Measurements from ENCODE around the gene MGLL. TPM values are rescaled to one million over a fixed set of nuclear protein-coding genes. Genes with fewer than 3 reads are reported as not detected.

MGLL gene
- total RNA-seq, 1 experiment from 2014 or later = 95.0 TPM

GRCh38 chr3:127758013-127758412, 64.3 kb downstream of the MGLL start:
- DNase-seq (ENCODE audit: low spot score) = no peak

GRCh38 chr3:127755305-127755681, 67.0 kb downstream of the MGLL start:
- no peak for DNase-seq (ENCODE audit: low spot score)

GRCh38 chr3:127754411-127755304, 67.7 kb downstream of the MGLL start:
- no peak for DNase-seq (ENCODE audit: low spot score)

- DNase-seq (ENCODE audit: low spot score) = no peak
These were observed 68.4 kb downstream of the MGLL start for GRCh38 chr3:127753898-127754410.

DNA sequence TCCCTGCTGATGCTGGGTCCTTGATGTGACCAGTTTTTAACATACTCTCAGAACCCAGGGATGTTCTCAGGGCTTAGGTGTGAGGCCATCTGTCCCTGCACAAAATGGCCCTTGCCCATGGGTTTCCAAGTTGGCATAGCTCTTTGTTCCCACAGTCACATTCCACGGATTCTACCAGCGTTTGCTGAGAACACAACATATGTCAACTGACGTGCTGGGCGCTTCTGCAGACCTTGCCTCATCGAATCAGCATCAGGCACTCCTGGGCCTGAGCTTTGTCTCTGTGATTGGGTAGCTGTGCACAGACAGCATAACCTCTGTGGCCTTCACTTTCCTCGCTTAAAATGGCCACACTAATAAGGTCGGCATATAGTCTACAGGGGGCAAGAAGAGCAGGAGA, 69.0 kb downstream of the MGLL start:
- no peak for DNase-seq (ENCODE audit: low spot score)

GRCh38 chr3:127751782-127752181, 70.5 kb downstream of the MGLL start:
- DNase-seq (ENCODE audit: low spot score) = no peak

DNA sequence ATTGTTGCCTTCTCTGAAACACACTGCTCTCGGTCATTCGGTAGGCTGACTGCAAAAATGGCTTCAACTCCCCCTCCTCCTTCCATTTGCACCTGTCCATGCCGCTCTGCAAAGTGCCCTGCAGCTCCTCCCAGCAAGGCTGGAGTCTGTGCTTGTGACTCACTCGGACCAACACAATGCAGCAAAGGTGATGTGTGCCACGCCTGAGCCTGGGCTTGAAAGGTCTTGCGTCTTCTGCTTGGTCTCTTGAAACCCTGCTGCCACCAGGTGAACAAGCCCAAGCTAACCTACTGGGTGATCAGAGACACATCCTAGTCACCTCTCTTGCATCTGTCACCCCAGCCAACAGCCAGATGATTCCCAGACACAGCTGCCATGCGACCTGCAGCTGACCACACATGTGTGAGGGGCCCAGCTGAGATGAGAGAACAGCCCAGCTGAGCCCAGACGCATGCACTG, 71.1 kb downstream of the MGLL start:
- DNase-seq (ENCODE audit: low spot score) = no peak

GRCh38 chr3:127750226-127751031, 71.9 kb downstream of the MGLL start:
- DNase-seq (ENCODE audit: low spot score) = no peak

DNA sequence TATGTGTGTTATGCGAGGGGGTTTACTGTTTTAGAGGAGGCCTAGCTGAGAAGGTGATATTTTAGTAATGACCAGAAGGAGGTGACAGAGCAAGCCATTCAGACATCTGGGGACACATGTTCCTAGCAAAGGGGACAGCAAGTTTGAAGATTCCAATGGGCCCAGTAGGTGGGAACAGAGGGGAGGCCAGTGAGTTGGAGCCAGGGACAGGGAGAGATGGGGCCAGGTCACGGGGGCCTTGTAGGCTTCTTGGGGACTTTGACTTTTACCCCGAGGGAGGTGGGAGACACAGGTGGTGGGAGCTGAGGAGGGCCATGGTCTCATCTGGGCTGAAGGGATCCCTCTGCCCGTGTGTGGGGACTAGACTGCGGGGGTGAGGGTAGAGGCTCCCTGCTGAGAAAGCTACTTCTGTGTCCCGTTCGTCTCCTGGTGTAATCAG, 72.5 kb downstream of the MGLL start:
- DNase-seq (ENCODE audit: low spot score) = no peak

GRCh38 chr3:127749361-127749760, 73.0 kb downstream of the MGLL start:
- DNase-seq (ENCODE audit: low spot score) = no peak

DNA sequence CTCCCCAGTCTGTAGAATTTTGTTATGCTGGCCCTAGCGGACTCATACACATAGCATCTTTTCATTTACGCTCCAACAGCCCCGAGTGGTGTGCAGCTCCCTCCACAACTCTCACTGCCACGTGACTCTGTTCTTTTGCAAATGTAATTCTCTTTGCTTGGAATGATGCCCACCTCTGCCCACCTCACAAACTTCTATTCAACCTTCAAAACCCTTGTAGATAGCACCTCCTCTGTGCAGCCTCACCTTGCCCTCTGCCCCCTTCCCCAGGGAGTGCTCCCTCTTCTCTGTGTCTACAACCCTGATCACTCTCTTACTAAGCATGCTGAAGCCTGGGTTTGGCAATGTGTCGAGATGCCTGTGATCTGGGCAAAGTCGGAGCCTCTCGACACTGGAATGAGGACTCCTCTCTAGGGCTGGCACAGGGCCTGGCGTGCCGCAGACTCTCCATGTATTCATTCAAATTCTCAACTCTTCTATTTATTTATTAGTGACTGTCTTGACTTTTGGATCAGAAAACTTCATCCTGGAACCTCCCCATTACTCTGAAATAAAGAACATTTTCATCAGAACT, 73.5 kb downstream of the MGLL start:
- DNase-seq (ENCODE audit: low spot score) = no peak

GRCh38 chr3:127747751-127748521, 74.4 kb downstream of the MGLL start:
- peak; percentile 94 for DNase-seq (ENCODE audit: low spot score)

GRCh38 chr3:127747066-127747465, 75.2 kb downstream of the MGLL start:
- DNase-seq (ENCODE audit: low spot score) = no peak

- DNase-seq (ENCODE audit: low spot score) = peak; percentile 91
These were observed 75.8 kb downstream of the MGLL start for GRCh38 chr3:127746400-127747057.

GRCh38 chr3:127745656-127746399, 76.5 kb downstream of the MGLL start:
- DNase-seq (ENCODE audit: low spot score) = no peak

GRCh38 chr3:127744875-127745274, 77.4 kb downstream of the MGLL start:
- no peak for DNase-seq (ENCODE audit: low spot score)

DNA sequence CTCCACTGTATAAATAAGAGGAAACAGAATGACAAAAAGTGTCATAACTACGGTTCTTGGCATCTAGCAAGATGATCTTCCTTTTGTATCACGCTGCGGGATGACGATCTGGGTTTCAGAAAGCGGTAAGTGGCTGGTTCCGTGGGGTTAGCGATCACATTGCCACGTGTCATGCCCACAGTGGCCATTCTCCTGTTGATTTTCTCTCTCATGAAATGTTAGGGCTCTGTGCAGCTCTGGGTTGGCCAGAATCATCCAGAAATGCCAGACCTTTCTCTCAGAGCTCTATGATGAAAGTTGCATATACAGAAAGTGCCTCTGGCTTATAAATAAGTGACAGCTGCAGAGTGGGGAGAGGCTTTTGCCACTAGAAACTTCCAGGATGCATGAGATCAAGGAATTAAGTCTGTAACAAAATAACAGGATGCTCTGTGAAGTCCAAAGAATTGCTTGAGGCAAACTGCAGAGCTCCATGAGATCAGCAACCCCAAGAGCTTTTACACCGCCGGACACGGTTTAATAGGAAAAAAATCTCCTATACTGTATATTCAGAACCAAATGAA, 78.0 kb downstream of the MGLL start:
- DNase-seq (ENCODE audit: low spot score) = no peak

DNA sequence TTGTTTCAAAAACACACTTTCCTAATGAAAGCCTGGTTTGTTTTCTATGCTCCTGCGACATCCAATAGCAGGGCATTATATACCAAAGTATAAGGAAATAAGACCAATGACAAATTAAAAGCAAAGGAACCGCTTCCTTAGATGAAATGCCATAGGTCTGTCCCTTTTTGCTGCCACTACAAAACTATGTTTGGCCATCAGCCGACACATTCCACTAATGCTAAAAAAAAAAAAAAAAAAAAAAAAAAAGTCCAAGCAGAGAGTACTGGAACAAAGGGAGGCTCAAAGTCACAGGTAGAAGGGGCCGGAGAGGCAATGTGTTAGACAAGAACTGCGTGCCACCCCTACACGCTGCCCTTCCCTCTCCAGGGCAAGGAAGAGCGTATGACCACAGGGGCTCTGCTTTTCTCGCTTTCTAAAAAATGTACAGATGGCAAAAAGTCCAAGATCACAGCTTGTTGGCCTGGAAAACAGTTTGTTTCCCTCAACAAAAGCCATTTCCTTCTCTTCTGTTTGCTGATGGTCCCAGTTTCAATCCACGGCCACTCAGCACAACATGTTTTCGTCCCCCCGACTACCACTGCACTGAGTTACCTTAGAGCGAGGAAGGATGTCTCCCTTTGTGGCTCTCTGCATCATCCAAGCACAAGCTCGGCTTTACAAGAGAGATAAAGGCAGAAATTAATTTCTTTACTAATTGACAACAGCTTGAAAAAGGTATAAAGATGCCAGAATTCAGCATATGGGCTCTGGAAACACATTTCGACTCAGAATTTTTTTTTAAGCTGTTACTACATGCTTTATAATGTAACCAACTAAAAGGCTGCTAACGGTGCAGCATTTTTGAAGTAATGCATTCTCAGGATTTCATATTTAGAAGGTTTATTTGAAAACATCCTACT, 78.7 kb downstream of the MGLL start:
- DNase-seq (ENCODE audit: low spot score) = no peak

GRCh38 chr3:127742580-127742979, 79.7 kb downstream of the MGLL start:
- DNase-seq (ENCODE audit: low spot score) = no peak
